Measurements from ENCODE around the gene TSHZ2.
"Not testable (repeated sequence)": the region's sequence is repeated elsewhere in the genome, so short reads cannot be mapped to it uniquely, and the experiment has no call there.

The TSHZ2 gene

DNA sequence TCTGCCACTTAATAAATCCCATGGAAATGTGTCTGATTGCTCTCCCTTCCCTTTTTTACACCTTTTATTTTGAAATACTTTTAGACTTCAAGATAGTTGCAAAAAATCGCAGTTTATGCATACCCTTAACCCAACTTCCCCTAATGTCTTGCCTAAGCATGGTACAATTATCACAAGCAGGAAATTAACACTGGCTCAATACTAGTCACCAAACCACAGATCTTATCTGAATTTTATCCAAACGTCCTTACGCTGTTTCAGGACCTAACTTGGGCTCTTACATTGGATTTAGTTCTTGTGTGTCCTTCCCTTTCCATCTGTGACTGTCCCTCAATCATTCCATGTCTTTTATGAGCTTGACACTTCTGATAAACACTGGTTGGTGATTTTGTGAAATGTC is 475.2 kb downstream of the TSHZ2 start:
- no peak for DNase-seq (ENCODE audit: low read depth, low spot score)

DNA sequence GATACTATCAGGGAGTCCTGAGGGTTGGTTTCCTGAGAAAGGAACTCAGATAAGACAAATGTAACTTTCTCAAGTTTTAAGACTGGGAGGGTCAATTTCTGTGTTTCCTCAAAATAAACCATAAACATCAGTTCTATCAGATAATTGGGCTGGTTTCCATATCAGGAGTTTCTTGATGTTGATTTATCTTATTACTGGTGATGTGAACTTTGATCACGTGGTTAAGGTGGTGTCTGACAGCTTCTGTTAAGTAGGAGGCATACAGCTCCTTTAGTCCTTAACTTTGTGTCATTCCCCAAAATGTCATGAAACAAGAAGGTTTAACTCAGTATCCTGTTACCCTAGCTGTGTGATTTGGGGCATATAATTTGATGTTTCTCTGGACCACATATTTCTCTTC is 476.3 kb downstream of the TSHZ2 start:
- no peak for DNase-seq (ENCODE audit: low read depth, low spot score)

DNA sequence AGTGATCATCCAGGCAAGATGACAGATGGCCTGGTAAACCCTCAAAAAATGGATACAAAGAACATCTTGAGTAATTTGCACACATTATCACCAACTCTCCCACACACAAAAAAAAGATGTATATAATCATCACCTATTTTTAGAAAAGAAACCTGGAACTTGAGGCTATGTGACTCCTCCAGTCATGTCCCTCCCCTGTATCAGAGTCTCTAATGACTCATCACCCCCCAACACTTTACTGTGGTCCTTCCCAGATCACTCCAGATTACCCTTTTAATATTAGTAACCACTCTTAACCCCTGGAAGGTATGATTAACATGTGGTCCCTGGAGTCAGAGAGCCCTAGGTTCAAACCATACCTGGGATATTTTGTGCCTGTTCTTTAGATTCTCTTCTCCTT is 476.7 kb downstream of the TSHZ2 start:
- no peak for DNase-seq (ENCODE audit: low read depth, low spot score)

DNA sequence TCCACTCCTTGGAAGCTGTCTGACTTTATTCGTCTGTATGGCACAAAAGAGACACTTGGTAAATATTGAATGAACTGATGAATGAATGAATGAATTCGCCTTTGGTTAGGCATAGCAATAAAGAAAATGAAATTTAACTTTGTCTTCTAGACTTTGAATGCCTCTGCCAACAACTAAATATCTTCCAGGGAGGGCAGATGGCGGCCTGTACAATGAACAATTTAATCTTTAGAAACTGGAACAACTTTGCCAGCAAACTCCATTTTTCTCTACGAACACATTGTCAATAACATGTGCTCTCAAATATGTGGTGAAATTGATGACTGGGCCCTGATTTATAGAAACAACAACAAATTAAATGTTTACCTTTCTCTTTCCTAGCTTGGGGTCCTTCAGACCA is 480.9 kb downstream of the TSHZ2 start:
- DNase-seq (ENCODE audit: low read depth, low spot score), result no peak

DNA sequence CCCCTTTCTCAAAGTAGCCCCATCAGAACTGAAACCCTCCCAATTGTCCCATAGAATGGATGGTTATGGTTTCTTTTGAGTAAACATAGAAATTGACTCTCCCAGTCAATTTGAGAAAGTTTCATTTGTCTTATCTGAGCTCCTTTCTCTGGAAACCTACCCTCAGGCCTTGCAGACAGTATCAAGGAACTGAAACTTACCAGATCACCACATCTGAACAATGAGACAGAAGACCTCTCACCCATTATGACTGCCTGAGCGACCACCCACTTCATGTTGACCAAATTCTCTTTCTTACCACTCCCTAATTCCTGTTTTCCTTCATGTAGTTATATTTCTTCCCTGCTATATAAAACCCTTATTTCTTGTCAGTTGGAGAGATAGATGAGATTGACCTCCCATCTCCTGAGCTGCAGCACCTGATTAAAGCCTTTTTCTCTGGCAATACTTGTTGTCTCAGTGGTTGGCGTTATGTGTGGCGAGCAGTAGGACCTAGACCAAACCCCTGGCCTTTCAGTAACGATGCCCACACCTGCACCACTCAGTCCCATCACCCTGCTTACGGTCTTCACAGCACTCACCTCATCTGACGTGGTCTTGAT is 482.6 kb downstream of the TSHZ2 start:
- no peak for DNase-seq (ENCODE audit: low read depth, low spot score)

DNA sequence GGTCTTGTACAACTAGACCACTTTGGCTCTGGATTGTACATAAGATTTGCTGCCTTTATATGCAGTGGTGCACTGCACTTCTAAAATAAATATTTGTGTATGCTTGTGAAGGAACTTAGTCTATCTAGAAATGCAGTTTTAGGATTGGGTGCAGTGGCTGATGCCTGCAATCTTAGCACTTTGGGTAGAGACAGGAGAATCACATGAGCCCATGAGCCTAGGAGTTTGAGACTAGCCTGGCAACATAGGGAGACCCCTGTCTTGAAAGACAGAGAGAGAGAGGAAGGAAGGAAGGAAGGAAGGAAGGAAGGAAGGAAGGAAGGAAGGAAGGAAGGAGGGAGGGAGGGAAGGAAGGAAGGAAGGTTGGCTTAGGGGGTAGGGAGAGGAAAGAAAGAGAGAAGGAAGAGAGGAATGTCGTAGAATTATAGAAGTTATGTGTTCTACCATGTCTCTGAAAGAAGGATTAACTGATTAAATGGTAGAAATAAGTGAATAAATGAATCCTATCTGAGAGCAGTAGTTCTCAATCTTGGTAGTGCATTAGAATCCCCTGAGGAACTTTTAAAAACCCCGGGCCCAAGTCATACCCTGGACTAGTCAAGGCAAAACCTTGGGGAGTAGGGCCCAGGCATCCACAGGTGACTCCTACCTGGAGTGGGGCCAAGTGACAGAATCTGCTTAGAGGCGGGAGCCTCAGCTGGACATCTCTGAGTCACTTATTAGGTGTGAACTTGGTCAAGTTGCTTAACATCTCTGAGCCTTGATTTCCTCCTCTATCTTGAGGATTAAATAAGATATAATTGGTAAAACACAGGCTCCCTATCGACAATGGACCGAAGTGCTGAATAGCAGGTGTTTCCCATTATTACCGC is 491.2 kb downstream of the TSHZ2 start:
- DNase-seq (ENCODE audit: low read depth, low spot score), result no peak

DNA sequence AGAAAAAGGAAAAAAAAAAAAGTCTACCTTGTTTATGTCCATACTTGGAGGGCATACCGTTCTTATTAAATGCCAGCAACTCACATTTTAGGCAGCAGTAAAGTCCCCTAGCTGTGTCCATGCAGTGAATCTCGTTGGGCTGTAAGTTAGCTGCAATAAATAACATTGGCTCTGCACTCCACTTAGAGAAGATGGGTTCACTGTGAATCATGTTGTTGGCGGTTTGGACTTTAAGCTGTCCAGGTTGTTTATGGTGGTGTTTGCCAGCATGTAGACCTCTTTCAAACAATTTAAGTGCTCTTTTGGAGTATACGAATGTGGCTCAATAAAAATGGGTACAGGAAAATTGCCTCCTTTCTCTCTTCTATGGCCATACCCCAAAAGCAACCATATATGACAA is 494.1 kb downstream of the TSHZ2 start:
- DNase-seq (ENCODE audit: low read depth, low spot score), result no peak

DNA sequence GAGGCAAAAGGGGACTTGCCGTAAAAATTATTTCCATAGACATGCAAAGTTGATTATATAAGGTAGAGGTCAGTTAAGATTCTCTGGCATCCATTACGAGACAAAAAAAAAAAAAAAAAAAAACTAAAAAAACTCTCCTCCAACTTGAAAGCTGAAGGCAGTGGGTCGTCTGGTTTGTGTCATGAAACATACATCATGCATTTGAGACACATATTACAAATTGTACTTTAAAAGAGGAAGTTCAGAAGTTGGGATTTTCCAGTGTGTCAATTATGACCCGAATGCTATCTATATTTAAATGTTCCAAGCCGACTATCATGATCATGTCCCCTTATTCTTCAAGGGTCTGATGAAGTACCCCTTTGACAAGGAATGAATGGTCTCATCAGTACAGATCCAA is 496.4 kb downstream of the TSHZ2 start:
- DNase-seq (ENCODE audit: low read depth, low spot score), result no peak

DNA sequence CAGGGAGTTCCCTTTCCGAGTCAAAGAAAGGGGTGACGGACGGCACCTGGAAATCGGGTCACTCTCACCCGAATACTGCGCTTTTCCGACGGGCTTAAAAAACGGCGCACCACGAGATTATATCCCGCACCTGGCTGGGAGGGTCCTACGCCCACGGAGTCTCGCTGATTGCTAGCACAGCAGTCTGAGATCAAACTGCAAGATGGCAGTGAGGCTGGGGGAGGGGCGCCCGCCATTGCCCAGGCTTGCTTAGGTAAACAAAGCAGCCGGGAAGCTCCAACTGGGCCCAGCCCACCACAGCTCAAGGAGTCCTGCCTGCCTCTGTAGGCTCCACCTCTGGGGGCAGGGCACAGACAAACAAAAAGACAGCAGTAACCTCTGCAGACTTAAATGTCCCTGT is 500.7 kb downstream of the TSHZ2 start:
- not testable (repeated sequence) for DNase-seq (ENCODE audit: low read depth, low spot score)

DNA sequence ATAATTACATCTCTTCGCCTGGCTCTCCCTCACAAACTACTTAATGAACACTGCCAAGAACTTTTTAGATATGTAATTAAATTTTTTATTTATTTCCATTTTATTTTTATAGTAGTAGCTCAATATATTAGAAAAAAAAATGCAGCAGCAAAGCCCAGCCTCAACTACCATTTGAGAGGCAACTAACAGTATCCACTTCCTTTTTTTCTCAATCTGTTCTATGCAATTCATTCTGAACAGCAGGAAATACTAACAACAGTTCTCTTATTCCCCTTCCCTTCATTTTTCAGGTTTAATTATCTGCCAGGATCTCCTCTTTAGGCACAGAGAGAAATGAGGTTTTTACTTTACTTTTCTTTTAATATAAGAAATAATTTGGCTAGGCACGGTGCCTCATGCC is 508.8 kb downstream of the TSHZ2 start:
- DNase-seq (ENCODE audit: low read depth, low spot score), result no peak

DNA sequence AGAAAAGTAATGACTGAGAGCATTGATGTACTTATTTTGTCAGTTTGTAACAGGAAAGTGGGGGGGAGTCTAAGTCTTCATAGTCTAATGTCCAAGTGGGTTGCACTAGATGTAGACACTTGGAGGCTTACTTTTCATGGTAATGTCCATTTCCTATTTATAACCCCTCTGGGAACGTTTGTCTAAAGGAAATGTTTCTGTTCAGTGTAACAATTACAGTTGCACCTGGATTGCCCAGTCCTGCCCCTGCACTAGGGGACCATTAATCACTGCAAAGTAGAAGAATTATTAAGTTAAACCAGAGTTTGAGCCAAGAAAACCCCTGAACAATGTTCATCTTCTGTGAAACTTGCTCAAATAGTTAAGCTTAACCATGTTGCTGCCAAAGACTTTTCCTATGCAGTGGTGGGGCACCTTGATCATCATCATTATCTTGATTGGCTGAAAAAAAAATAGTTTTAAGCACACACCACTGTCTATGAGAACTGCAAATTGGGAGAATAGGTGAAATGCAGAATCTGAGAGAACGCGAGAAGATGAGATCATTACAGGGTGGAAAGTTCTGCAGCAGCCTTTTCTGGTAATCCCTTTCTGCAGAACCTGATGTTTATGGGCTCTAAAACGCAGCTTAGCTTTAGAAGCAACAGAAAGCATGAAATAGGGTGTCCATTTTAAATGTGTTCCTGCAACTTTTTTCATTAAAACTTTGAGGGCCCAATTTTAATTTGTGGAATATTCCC is 515.5 kb downstream of the TSHZ2 start:
- no peak for DNase-seq (ENCODE audit: low read depth, low spot score)

DNA sequence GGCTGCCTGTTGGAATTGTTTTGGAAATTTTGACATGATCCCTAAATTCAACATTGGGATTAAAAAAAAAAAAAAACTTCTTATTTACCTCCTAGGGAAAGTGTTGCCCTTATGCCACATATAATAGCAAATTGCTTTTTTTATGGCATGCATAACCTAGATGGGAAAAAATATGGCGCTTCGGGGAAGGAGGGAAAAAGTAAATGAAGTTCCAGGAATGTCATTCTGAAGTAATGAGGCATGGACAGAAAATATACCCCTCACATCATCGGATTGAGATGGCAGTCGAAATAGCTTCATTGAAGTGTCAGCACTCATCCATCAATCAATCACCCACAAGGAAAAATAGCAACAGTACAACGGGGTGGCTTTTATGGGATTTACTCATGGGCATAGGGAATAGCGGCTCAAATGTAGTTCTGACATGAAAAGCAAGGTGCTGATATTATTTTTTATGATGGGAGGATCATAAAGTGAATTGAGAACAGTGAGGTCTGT is 516.7 kb downstream of the TSHZ2 start:
- DNase-seq (ENCODE audit: low read depth, low spot score), result no peak

DNA sequence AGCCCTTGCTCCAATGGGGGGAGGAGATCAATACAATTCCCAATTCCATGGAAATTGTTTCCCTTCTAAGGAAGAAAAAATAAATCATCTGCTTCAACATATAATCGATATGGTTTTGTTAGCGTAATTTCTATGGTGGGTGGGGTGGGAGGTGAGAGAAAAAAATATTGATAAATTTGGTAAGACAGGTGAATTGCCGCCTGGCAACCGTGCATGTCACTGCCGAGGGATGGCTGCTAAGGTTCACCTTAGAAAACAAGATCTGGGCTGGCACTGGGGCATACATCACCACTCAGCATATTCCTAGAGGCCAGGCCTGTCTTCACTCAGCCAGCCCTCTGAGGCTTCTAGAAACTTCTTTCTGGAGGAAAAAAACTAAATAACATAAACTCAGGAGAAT is 517.4 kb downstream of the TSHZ2 start:
- DNase-seq (ENCODE audit: low read depth, low spot score), result no peak

DNA sequence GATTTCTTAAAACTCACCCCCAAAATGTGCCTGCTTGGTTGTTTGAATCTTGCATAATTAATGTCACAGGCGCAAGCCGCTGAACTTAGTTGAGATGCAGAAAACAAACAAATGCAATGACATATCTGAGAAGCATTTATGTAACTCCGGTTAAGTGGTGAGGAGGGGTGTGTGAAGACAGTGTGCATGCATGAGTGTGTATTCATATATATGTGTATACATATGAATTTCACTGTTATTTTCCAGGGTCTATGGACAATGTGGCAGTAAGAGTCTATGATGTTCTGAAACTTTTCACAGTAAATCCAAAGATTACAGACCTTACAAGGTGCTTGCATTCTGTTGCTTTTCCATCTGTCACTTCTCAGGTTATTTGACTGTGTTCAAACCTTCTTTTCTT is 518.5 kb downstream of the TSHZ2 start:
- no peak for DNase-seq (ENCODE audit: low read depth, low spot score)

DNA sequence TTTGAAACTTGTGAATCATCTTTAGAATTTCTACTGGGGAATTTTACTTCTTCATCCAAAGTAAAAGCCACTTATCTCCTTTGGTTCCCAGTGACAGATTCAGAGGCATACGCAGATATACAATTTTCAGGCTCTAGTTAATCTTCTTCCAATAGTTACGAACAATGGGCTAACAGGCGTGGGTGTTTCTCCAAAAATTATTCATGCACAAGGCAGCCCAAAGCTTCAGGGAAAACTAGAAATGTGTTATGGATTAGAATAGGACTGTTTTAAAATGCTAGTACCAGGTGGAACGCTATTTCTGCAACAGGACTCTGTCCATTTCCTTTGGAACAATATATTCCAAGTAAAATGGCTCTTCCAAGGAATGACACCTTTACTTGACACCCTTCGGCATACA is 519.3 kb downstream of the TSHZ2 start:
- DNase-seq (ENCODE audit: low read depth, low spot score), result no peak

DNA sequence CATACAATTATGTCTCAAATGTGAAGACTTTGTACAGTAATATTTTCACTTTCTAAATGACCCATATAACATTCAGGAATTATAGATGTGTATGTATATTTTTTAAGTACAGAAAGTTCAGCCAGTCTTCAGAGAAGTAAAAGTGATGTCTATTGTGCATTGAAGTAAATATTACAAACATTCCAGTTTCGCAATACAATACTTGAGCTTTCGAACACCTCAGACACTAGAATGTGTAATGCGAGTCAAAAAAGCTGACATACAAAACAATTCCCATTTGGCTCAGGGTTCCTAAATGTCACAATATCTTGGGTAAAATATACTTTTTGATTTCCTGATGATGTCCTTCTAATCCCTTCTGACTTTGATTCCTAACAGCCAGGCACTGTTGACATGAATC is 520.1 kb downstream of the TSHZ2 start:
- no peak for DNase-seq (ENCODE audit: low read depth, low spot score)

DNA sequence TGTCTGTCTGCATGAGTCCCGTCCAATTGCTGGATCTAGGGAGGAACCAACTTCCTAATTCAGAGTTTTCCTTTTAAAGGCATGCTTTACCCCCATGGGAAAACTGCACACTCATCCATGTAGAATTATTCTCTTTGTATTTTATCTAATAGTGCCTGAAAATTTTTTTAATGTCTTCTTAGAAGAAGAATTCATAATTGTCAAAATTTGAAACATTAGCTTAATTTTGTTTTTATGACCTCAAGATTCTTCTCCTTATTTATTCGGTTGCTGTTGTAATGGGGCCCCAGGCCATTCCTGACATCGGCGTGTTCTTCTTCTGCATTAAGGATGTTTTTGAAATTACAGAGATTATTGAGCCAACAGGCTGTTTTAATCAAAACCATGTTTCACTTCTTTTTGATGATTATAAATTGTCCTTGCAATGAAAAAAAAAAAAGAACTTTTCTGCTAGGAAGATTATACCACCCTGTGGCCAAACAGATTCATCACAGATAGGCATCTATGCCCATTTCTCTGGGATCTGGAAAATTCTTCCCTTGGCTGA is 521.2 kb downstream of the TSHZ2 start:
- DNase-seq (ENCODE audit: low read depth, low spot score), result no peak

DNA sequence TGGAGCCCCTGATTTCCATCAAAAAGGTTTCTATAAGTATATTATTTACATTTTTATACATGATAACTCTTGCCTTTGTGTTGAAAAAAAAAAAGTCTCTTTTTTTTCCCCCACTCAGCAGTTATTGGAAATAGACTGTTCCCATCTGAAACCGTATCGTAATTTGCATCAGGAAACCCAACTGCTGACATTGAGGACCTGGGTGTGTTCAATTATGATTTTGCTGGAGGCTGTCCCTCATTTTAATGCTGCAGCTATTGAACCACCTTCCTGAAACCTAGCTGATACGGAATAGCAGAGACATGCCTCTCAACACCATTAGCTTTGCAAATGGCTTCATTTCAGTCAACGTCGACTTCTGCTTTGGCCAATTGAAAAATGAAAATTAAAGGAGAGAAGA is 522.6 kb downstream of the TSHZ2 start:
- DNase-seq (ENCODE audit: low read depth, low spot score), result no peak

DNA sequence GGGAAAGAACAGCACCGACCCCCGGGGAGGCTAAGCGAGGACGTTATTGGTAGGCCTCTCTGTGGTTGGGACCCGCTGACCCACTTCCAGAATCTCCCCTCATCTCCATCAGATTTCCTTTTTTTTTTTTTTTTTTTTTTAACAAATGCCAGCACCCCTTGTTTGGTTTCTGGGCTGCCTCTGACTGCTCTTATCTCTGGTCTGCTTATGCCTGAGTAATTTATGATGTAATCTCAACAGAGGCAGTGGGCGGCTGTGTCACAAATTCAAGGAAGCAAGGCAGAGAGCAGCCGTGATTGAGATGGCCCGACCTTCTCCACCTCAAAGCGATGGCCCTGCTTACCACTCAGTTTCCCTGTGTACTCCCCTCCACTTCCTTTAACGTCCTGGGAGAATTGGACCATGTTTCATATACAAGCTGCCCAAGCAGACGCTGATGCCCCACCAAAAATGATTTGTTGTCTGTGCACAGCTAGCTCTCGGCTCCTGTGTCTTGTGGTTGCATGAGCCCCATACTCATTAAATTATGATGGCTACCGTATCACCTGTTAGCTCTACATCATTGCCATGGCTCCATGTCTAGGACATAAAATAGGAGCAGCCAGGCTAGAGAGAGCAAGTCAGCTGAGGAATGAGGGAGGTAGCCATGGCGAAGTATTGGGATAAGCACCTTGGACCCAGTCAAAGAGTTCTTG is 523.4 kb downstream of the TSHZ2 start:
- no peak for DNase-seq (ENCODE audit: low read depth, low spot score)

DNA sequence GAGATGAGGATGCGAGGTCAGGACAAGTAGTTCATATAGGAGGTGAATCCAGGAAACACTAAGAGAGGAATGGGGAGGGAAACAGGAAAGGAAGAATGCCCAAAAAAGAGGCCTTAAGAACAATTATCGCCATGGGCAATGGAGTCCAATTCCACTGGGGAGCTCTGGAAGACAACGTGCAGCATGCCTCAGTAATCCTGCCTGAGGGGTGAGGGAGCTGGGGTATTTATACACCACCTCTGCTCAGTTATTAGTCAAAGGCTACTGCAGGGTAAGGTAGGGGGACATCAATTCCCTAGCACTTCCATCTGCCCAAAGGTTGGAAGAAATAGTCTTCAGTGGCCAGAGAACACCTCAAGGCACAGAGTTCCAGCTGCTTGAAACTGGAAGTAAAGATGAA is 525.1 kb downstream of the TSHZ2 start:
- DNase-seq (ENCODE audit: low read depth, low spot score), result no peak

DNA sequence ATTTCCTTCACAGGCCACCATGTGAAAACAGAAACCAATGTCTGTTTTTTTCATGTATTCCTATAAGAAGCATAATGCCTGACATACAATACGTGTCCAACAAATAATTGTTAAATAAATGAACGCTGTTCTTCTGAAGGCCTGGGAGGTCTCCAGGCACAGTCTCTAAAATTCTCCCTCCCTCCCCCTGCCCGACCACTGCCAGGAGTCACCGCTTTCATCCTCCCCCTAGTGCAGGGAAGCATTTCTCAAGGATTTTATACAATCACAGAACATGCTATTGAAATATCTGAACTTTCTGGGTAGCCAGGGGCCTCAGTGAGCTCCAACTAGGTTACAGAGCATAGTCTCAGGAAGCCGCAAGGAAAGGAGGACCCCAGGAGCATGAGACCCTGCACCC is 526.2 kb downstream of the TSHZ2 start:
- DNase-seq (ENCODE audit: low read depth, low spot score), result no peak

DNA sequence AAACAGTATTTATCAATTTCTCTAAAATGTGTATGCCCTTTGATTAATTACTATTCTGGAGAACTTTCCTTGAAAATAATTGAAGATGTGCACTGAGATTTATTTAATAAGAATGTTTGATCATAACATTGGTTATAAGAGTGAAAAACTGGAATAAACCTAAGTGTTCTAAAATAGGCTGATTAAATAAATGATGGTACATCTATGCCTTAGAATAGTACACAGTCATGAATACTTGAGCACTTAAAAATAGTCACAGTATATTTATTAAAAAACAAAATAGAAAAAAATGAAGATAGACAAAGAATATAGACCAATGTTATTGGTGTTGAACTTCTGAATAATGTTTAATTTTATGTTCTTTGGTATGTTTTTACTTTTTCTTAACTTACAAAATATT is 528.5 kb downstream of the TSHZ2 start:
- no peak for DNase-seq (ENCODE audit: low read depth, low spot score)
